Measurements from ENCODE around the gene SLC52A1.
A peak's percentile ranks its signal among the peaks of the same experiment; 100 is the strongest.

- TF ChIP-seq ZBTB8A (tag by site-specific recombination; IDR thresholded peaks at IDR 0.05) (no peak), ZNF350 (tag by site-specific recombination; IDR thresholded peaks at IDR 0.05) (no peak), CTCF (tag by site-specific recombination; IDR thresholded peaks at IDR 0.05) (peak; percentile 35; the same call in 1 of the 2 replicates), ZNF837 (tag by site-specific recombination; IDR thresholded peaks at IDR 0.05) (no peak), ZNF274 (IDR thresholded peaks at IDR 0.05; ENCODE audit: low read length) (no peak), ZNF274 (tag by site-specific recombination; IDR thresholded peaks at IDR 0.05; ENCODE audit: borderline replicate concordance) (no peak), YY1 (tag by site-specific recombination; IDR thresholded peaks at IDR 0.05) (no peak), ZNF768 (tag by site-specific recombination; IDR thresholded peaks at IDR 0.05) (no peak), ZFP3 (tag by site-specific recombination; IDR thresholded peaks at IDR 0.05; ENCODE audit: low read depth) (no peak), ZSCAN5A (tag by site-specific recombination; IDR thresholded peaks at IDR 0.05) (no peak)
- TF ChIP-seq, protein P1, sequence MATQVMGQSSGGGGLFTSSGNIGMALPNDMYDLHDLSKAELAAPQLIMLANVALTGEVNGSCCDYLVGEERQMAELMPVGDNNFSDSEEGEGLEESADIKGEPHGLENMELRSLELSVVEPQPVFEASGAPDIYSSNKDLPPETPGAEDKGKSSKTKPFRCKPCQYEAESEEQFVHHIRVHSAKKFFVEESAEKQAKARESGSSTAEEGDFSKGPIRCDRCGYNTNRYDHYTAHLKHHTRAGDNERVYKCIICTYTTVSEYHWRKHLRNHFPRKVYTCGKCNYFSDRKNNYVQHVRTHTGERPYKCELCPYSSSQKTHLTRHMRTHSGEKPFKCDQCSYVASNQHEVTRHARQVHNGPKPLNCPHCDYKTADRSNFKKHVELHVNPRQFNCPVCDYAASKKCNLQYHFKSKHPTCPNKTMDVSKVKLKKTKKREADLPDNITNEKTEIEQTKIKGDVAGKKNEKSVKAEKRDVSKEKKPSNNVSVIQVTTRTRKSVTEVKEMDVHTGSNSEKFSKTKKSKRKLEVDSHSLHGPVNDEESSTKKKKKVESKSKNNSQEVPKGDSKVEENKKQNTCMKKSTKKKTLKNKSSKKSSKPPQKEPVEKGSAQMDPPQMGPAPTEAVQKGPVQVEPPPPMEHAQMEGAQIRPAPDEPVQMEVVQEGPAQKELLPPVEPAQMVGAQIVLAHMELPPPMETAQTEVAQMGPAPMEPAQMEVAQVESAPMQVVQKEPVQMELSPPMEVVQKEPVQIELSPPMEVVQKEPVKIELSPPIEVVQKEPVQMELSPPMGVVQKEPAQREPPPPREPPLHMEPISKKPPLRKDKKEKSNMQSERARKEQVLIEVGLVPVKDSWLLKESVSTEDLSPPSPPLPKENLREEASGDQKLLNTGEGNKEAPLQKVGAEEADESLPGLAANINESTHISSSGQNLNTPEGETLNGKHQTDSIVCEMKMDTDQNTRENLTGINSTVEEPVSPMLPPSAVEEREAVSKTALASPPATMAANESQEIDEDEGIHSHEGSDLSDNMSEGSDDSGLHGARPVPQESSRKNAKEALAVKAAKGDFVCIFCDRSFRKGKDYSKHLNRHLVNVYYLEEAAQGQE (tag by site-specific recombination; IDR thresholded peaks at IDR 0.05), result no peak
- TF ChIP-seq, protein P2, sequence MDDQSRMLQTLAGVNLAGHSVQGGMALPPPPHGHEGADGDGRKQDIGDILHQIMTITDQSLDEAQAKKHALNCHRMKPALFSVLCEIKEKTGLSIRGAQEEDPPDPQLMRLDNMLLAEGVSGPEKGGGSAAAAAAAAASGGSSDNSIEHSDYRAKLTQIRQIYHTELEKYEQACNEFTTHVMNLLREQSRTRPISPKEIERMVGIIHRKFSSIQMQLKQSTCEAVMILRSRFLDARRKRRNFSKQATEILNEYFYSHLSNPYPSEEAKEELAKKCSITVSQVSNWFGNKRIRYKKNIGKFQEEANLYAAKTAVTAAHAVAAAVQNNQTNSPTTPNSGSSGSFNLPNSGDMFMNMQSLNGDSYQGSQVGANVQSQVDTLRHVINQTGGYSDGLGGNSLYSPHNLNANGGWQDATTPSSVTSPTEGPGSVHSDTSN (CRISPR knock-in tag; IDR thresholded peaks at IDR 0.05), result no peak
Measured at GRCh38 chr17:5019475-5019956, 15.7 kb downstream of the SLC52A1 start.

Data from HEK293 (cell line).